Esophagus (tissue), 2 donors: ENCODE measurements around the gene ISG15. TPM values are rescaled to one million over a fixed set of nuclear protein-coding genes. Genes with fewer than 3 reads are reported as not detected.

Source experiments
- H3K27ac ChIP-seq, 2 donors: one replicate each; pipeline ENCODE4 v1.5.1; 2013; ENCODE audit warnings: low read depth in 2 of 2, mild to moderate bottlenecking in 2 of 2, inconsistent platforms in 1 of 2, low read length in 1 of 2, moderate library complexity in 1 of 2
- H3K27me3 ChIP-seq, 2 donors: one replicate each; pipeline ENCODE4 v1.6.1; 2013; ENCODE audit warnings: low read length in 2 of 2, control low read depth in 1 of 2, mild to moderate bottlenecking in 1 of 2; ENCODE audit not compliant: insufficient read depth in 2 of 2, control insufficient read depth in 1 of 2
- H3K36me3 ChIP-seq, 2 donors: one replicate each; pipeline ENCODE4 v1.6.1; 2013; ENCODE audit warnings: low read length in 1 of 2; ENCODE audit not compliant: control insufficient read depth in 2 of 2, insufficient read depth in 2 of 2
- H3K4me1 ChIP-seq, 2 donors: one replicate each; pipeline ENCODE4 v1.6.1; 2013; ENCODE audit warnings: low read length in 1 of 2; ENCODE audit not compliant: control insufficient read depth in 2 of 2, insufficient read depth in 2 of 2
- H3K4me3 ChIP-seq, 2 donors: one replicate each; pipeline ENCODE4 v1.5.1; 2013; ENCODE audit warnings: low read length in 2 of 2, mild to moderate bottlenecking in 2 of 2, low read depth in 1 of 2, moderate library complexity in 1 of 2
- H3K9me3 ChIP-seq, 2 donors: one replicate each; pipeline ENCODE4 v1.6.1; 2013; ENCODE audit warnings: mild to moderate bottlenecking in 2 of 2, low read depth in 1 of 2, low read length in 1 of 2, moderate library complexity in 1 of 2; ENCODE audit not compliant: control insufficient read depth in 2 of 2, insufficient read depth in 1 of 2
- WGBS, 2 donors: extraction: QIAGEN DNeasy Blood & Tissue Kit; methylation state at CpG; one replicate each; pipeline ENCODE4 v1.1.7; 2013; 5-methylcytosine and 5-hydroxymethylcytosine counted together
- polyA plus RNA-seq, 2 donors: library from polyadenylated mRNA; stranded (reverse); fragments of 200-250 nt; gene quantifications; one replicate each; pipeline ENCODE4 v1.2.3, GENCODE V29; 2013
- donor health status: healthy with polysubstance abuse.
- donor health status: Bipolar disorder and iron deficiency.

The ISG15 gene
- polyA plus RNA-seq, 2 donors: 17.8 to 40.7 TPM

DNA sequence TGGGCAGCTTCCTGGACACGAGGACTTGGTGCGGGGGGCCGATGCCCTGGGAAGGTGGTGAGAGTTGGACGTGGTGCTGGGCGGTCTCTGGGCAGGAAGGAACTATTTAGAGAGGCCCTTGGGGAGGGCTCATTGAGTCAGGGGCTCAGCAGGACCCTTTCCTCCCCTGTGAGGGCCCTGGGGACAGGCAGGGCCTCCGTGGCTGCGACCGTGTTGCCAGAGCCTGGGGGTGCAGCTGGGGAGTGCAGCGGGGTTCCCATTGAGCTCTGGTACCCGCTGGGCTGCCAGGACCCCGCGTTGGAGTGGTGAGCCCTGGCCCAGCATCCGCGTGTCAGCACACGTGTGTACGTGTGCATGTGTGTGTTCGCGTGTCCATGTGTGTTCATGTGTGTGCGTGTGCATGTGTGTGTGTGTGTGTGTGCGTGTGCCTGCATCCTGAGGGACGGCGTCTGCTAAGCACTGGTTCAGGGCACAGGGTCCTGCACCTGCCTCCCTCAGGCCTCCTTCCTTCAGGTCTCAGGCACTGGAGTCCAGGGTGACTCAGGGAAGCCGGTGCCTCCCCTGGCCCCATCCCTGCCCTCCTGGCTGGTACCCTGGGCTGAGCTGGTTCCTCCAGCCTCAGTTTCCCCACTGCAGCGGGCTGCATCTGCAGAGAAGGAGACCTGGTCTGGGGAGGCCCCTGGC is 50.1 kb downstream of the ISG15 start:
- H3K9me3 ChIP-seq: peaks cover 0 to 8% of the 10 kb centered on the region in 2 donors
- peaks cover 0 to 10% of the 10 kb centered on the region in 2 donors for H3K36me3 ChIP-seq
- peaks cover 6 to 8% of the 10 kb centered on the region in 2 donors for H3K4me1 ChIP-seq
- no peak overlapping the region for H3K4me3 ChIP-seq
- no peak overlapping the region for H3K27ac ChIP-seq
- H3K27me3 ChIP-seq: no peaks in the 10 kb centered on the region
- WGBS, 2 donors: 58 to 69% methylated on average over 22 to 24 of the region's 24 CpGs

Other genes starting within 250 kb of the ISG15 start
- 1 to 10 TPM in 1 of 2 donors, under 1 TPM in 1; 0.68 to 1.5 TPM for gene SAMD11, start 89.6 kb upstream of the ISG15 start, polyA plus RNA-seq
- gene NOC2L, start 54.2 kb upstream of the ISG15 start, polyA plus RNA-seq: 10 to 100 TPM; 60.8 to 67.4 TPM
- 10 to 100 TPM; 11.9 to 21.8 TPM for gene KLHL17, start 52.9 kb upstream of the ISG15 start, polyA plus RNA-seq
- 10 to 100 TPM; 35.6 to 74.7 TPM for gene PLEKHN1, start 47.0 kb upstream of the ISG15 start, polyA plus RNA-seq
- 1 to 10 TPM in 1 of 2 donors, under 1 TPM in 1; 0.47 to 3.4 TPM for gene PERM1, start 31.4 kb upstream of the ISG15 start, polyA plus RNA-seq
- gene HES4, start 13.4 kb upstream of the ISG15 start, polyA plus RNA-seq: 10 to 100 TPM; 15.1 to 20.2 TPM
- 10 to 100 TPM; 17.0 to 40.6 TPM for gene AGRN, start 6.6 kb downstream of the ISG15 start, polyA plus RNA-seq
- gene RNF223, start 60.8 kb downstream of the ISG15 start, polyA plus RNA-seq: 10 to 100 TPM; 28.2 to 44.2 TPM
- gene C1orf159, start 102.6 kb downstream of the ISG15 start, polyA plus RNA-seq: 10 to 100 TPM; 13.0 to 27.5 TPM
- gene TTLL10, start 160.4 kb downstream of the ISG15 start, polyA plus RNA-seq: under 1 TPM; 0.28 to 0.43 TPM
- gene TNFRSF18, start 193.1 kb downstream of the ISG15 start, polyA plus RNA-seq: 1 to 10 TPM; 1.9 to 4.3 TPM
- gene TNFRSF4, start 200.7 kb downstream of the ISG15 start, polyA plus RNA-seq: 1 to 10 TPM in 1 of 2 donors, under 1 TPM in 1; 0.73 to 1.1 TPM
- 10 to 100 TPM; 43.9 to 68.0 TPM for gene SDF4, start 218.5 kb downstream of the ISG15 start, polyA plus RNA-seq
- 1 to 10 TPM; 4.5 to 6.7 TPM for gene B3GALT6, start 218.7 kb downstream of the ISG15 start, polyA plus RNA-seq
- 1 to 10 TPM; 1.6 to 3.0 TPM for gene C1QTNF12, start 233.2 kb downstream of the ISG15 start, polyA plus RNA-seq